Measurements from ENCODE around the gene ZSWIM3. TPM values are rescaled to one million over a fixed set of nuclear protein-coding genes. Genes with fewer than 3 reads are reported as not detected.

The ZSWIM3 gene
- total RNA-seq, 1 experiment from 2014 or later, result 6.4 TPM

DNA sequence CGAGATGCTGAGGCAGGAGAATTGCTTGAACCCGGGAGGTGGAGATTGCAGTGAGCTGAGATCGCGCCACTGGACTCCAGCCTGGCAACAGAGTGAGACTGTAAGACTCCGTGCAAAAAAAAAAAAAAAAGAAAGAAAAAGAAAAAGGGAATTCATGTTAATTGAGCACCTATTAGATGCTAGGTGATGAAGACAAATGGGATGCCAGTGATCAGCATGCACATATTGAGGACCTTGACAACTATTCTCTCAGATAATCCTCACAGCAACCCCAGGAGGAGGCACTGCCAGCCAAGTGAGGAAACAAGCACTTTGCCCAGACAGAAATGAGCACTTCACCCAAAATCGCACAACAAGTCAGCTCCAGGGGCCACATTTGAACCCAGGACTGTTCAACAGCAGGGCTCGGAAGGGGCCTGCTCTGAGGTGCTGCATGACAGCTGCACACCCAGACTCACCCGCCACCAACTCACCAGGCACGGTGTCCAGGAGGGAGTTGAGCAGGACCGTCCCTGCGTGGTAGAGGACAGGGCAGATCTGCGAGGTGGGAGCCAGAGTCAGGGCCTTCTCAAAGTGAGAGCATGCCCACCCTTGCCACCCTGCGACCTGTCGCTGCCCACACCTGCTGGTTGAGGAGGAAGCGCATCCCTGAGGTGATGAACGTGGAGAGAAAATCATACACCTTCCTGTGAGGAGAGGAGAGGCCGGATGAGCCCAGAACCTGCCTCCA, 50.0 kb downstream of the ZSWIM3 start:
- DNase-seq, result no peak
- H3K4me1 ChIP-seq, result peaks cover 10% of the 10 kb centered on the region
- H3K9me3 ChIP-seq, result no peaks in the 10 kb centered on the region
- CTCF ChIA-PET, result interaction anchor here (0.9 kb wide), 2 partner anchors 26 to 62 kb away, joined by 3 read pairs; no protein-coding TSS in a partner anchor
- no peaks in the 10 kb centered on the region for H3K36me3 ChIP-seq (ENCODE audit: control insufficient read depth, insufficient read depth, low read length)
- Mint-ChIP-seq H3K4me3 (ENCODE audit: unreplicated experiment) (no peak overlapping the region), H3K4me1 (ENCODE audit: low read depth, unreplicated experiment) (peaks cover 13% of the 10 kb centered on the region), H3K36me3 (ENCODE audit: insufficient read depth, unreplicated experiment) (peaks cover 19% of the 10 kb centered on the region), H3K9me3 (ENCODE audit: unreplicated experiment) (no peaks in the 10 kb centered on the region), H3K27me3 (ENCODE audit: insufficient read depth, unreplicated experiment) (no peaks in the 10 kb centered on the region), H3K27ac (ENCODE audit: unreplicated experiment) (no peak overlapping the region)
- TF ChIP-seq, protein P1, sequence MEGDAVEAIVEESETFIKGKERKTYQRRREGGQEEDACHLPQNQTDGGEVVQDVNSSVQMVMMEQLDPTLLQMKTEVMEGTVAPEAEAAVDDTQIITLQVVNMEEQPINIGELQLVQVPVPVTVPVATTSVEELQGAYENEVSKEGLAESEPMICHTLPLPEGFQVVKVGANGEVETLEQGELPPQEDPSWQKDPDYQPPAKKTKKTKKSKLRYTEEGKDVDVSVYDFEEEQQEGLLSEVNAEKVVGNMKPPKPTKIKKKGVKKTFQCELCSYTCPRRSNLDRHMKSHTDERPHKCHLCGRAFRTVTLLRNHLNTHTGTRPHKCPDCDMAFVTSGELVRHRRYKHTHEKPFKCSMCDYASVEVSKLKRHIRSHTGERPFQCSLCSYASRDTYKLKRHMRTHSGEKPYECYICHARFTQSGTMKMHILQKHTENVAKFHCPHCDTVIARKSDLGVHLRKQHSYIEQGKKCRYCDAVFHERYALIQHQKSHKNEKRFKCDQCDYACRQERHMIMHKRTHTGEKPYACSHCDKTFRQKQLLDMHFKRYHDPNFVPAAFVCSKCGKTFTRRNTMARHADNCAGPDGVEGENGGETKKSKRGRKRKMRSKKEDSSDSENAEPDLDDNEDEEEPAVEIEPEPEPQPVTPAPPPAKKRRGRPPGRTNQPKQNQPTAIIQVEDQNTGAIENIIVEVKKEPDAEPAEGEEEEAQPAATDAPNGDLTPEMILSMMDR (IDR thresholded peaks at IDR 0.05; ENCODE audit: insufficient read depth in 1 of 2, low read depth in 1 of 2, low read length in 1 of 2, severe bottlenecking in 1 of 2, unreplicated experiment in 1 of 2), result no peak
- H3K27me3 ChIP-seq (replicated peaks; ENCODE audit: control insufficient read depth, insufficient read depth, low read length), result no peaks in the 10 kb centered on the region
- no peak overlapping the region for H3K4me3 ChIP-seq (ENCODE audit: low read depth, low read length)
- intact Hi-C loops (cut with micrococcal nuclease; ENCODE audit: unreplicated experiment), result no loop called here
- BruUV-seq (replicated peaks), result no TSS peak
- POLR2A ChIA-PET, result interaction anchor here (0.7 kb wide), 1 partner anchor 37 kb away, joined by 3 read pairs; no protein-coding TSS in a partner anchor

DNA sequence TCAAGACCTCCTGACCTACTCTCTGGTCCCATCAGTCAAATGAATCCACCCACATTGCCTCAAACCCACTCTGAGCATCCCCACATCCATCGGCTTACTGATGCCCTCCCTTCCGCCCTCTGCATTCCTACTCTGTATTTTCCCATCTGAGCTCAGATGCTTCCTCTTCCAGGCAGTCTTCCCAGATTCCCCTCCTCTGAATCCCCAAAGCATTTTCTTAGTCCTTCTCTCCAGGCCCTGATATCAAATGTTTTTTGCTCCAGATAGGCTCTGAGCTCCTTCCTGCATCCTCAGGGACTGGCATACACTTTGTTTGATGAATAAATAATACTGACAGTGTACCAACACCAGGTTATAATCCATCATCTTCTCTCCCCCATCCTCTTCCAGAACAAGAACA, 50.7 kb downstream of the ZSWIM3 start:
- no peak for DNase-seq
- ChIA-PET POLR2A (interaction anchor here (0.7 kb wide), 1 partner anchor 38 kb away, joined by 3 read pairs; no protein-coding TSS in a partner anchor), CTCF (interaction anchor here (0.9 kb wide), 2 partner anchors 25 to 62 kb away, joined by 3 read pairs; no protein-coding TSS in a partner anchor)
- H3K27ac Mint-ChIP-seq (ENCODE audit: unreplicated experiment), result no peak overlapping the region
- peaks cover 13% of the 10 kb centered on the region for H3K4me1 Mint-ChIP-seq (ENCODE audit: low read depth, unreplicated experiment)
- H3K27me3 ChIP-seq (replicated peaks; ENCODE audit: control insufficient read depth, insufficient read depth, low read length), result no peaks in the 10 kb centered on the region
- intact Hi-C loops (cut with micrococcal nuclease; ENCODE audit: unreplicated experiment), result no loop called here
- H3K9me3 Mint-ChIP-seq (ENCODE audit: unreplicated experiment), result no peaks in the 10 kb centered on the region
- no peak overlapping the region for H3K4me3 ChIP-seq (ENCODE audit: low read depth, low read length)
- H3K36me3 Mint-ChIP-seq (ENCODE audit: insufficient read depth, unreplicated experiment), result peaks cover 19% of the 10 kb centered on the region
- TF ChIP-seq, protein P1 (IDR thresholded peaks at IDR 0.05; ENCODE audit: insufficient read depth in 1 of 2, low read depth in 1 of 2, low read length in 1 of 2, severe bottlenecking in 1 of 2, unreplicated experiment in 1 of 2), result no peak
- H3K4me3 Mint-ChIP-seq (ENCODE audit: unreplicated experiment), result no peak overlapping the region
- BruUV-seq (replicated peaks), result no TSS peak
- H3K36me3 ChIP-seq (ENCODE audit: control insufficient read depth, insufficient read depth, low read length), result no peaks in the 10 kb centered on the region
- no peaks in the 10 kb centered on the region for H3K9me3 ChIP-seq
- peaks cover 12% of the 10 kb centered on the region for H3K4me1 ChIP-seq
- no peaks in the 10 kb centered on the region for H3K27me3 Mint-ChIP-seq (ENCODE audit: insufficient read depth, unreplicated experiment)

DNA sequence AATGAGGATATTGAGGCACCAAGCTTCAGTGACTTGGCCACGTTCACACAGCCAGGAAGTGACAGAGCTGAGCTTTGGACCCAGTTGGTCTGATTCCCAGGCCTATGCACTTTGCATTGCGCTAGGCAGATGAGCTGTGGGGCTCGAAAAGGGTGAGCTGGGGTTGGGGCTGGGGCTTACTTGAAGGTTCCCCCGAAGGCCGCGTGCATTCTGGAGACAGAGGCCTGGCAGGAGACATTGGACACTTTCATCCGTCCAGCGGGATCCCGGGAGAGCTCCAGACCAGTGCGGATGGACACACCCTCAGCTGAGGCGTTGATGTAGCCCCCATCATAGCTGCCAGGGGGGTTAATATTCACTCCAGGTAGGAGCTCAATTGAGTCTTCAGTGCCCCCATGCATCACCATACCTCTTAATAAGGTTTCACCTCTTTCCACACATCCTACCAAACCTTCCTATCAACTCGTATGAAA, 52.0 kb downstream of the ZSWIM3 start:
- no TSS peak for BruUV-seq (replicated peaks)
- DNase-seq, result no peak
- H3K4me1 Mint-ChIP-seq (ENCODE audit: low read depth, unreplicated experiment), result peaks cover 13% of the 10 kb centered on the region
- H3K4me1 ChIP-seq, result peaks cover 12% of the 10 kb centered on the region
- H3K27me3 ChIP-seq (replicated peaks; ENCODE audit: control insufficient read depth, insufficient read depth, low read length), result no peaks in the 10 kb centered on the region
- TF ChIP-seq, protein P1 (IDR thresholded peaks at IDR 0.05; ENCODE audit: insufficient read depth in 1 of 2, low read depth in 1 of 2, low read length in 1 of 2, severe bottlenecking in 1 of 2, unreplicated experiment in 1 of 2), result no peak
- H3K4me3 Mint-ChIP-seq (ENCODE audit: unreplicated experiment), result no peak overlapping the region
- no peaks in the 10 kb centered on the region for H3K36me3 ChIP-seq (ENCODE audit: control insufficient read depth, insufficient read depth, low read length)
- ChIA-PET CTCF (interaction anchor here (0.7 to 1.9 kb wide), 3 partner anchors 11 to 55 kb away, joined by 3 to 6 read pairs (median 4); no protein-coding TSS in a partner anchor), POLR2A (interaction anchor here (1.0 kb wide), 3 partner anchors 10 to 18 kb away, joined by 3 to 5 read pairs (median 4); partner anchors contain the start of gene CTSA)
- peaks cover 19% of the 10 kb centered on the region for H3K36me3 Mint-ChIP-seq (ENCODE audit: insufficient read depth, unreplicated experiment)
- H3K27me3 Mint-ChIP-seq (ENCODE audit: insufficient read depth, unreplicated experiment), result no peaks in the 10 kb centered on the region
- no peak overlapping the region for H3K27ac Mint-ChIP-seq (ENCODE audit: unreplicated experiment)
- intact Hi-C loops (cut with micrococcal nuclease; ENCODE audit: unreplicated experiment), result no loop called here
- no peaks in the 10 kb centered on the region for H3K9me3 Mint-ChIP-seq (ENCODE audit: unreplicated experiment)
- no peak overlapping the region for H3K4me3 ChIP-seq (ENCODE audit: low read depth, low read length)
- no peaks in the 10 kb centered on the region for H3K9me3 ChIP-seq
